Activated CD8-positive, alpha-beta memory T cell treated with anti-CD3 and anti-CD28 coated beads for 1 hour (primary cell): ENCODE data around the gene ABI3.

Experiments
- DNase-seq, 2 donors: peaks; one replicate each; pipeline ENCODE4 v3.0.0-alpha.2; 2020; ENCODE audit warnings: low read depth in 1 of 2; ENCODE audit errors: extremely low read depth in 1 of 2

ABI3 gene

DNA sequence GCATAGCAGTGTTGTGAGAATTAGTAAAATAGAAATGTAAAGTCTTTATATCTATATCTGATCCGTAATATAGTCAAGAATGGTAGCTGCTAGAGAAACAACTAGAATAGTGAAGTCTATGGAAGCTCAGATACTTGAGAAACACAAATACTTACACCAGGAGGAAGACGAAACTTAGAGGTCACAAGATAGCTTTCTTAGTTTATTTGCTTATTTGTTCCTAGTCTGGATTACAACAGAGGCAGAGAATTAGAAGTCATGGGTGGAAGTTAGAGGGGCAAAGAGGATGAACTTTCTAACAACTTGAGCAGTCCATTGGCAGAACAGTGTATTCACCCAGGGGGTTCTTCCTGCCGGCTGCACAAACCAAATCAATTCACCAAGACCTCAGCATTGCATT lies 14.0 kb upstream of the ABI3 start:
- DNase-seq: no peak

DNA sequence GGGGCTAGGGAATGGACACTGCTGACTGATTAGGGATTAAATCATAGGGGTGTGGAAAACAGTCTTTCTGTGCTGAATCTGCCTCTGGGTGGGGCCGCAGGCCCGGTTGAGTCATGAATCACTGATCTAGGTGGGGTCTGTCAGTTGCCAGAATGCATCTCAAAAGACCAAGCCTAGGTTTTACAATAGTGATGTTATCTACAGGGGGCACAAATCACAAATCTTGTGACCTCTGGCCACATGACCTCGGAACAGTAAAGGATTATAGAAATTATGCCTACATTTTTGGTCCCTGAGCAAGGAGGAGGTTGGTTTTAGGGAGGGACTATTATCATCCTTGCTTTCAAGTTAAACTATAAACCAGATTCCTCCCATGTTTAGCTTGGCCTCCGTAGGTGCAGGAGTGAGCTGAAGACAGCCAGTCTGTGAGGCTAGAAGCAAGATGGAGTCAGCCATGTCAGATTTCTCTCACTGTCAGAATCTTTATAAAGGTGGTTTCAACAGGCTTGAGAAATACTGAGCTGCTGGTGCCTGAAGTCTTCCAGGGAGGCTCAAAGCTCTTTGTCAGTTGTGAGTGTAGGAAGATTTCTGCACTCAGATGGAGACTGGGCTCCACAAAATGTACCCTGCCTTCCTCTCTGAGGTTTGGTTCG lies 13.0 kb upstream of the ABI3 start:
- no peak for DNase-seq

- no peak for DNase-seq
Measured at GRCh38 chr17:49198211-49198610, 12.3 kb upstream of the ABI3 start.

- DNase-seq: no peak
Measured at GRCh38 chr17:49200423-49201083, 10.0 kb upstream of the ABI3 start.

DNA sequence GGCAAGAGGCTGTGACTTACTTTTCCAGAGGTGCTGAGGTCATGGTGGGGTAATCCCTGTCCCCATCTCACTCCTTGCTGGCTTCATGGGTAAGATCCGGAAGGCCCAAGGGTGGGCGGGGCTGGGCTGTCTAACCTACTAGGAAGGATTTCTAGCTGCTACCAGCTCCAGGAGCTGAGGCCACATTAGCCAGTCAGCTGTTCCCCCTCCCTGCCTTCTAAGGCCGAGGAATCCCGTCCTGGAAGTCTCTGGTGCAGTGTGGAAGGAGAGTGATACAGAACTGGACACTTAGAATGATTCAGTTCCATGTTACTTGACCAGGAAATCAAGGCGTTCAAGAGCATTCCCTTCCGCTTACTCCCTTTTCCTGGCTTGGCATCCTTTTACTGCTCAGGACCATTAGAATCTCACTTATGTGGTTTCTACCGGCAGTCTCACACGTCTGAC lies 9.0 kb upstream of the ABI3 start:
- no peak for DNase-seq

DNA sequence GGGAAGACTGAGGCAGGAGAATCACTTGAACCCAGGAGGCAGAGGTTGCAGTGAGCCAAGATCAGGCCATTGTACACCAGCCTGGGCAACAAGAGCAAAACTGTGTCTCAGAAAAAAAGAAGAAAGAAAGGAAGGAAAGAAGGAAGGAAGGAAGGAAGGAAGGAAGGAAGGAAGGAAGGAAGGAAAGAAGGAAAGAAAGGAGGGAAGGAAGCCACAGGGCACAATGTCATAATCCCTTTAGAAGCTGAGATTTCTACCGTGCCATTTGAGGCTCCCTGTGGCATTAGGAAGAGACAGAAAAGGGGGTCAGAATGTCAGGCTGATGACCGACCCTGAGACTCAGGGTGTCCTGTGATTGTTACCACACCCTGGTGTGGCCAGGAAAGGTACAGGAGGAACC lies 6.7 kb upstream of the ABI3 start:
- DNase-seq: no peak

- DNase-seq: no peak
Measured at GRCh38 chr17:49204516-49204915, 6.0 kb upstream of the ABI3 start.

DNA sequence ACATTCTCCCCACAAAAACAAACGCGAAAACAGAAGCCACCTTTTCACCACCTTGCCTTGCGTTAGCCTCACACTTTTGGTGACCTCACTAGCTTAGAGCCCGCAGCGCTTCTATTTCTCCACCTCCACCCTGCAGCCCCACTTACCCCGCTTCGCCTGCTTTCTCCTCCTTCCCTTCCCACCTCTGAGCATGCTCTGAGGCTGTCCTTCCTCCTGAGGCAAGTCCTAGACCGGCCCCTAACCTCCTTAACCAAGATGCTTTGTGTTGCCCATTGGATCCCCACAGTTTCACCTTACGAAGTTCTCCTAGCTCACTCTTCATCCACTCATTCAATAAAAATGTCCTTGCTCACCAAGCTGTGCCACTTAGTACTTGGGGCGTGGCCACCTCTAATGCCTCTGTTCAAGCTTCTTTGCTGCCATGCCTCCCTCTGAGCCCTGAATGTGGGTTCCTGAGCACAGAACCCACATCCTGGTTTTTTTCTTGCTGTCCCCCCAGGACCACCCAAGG lies 1.4 kb upstream of the ABI3 start:
- no peak for DNase-seq

GRCh38 chr17:49213399-49213798 lies 2.9 kb downstream of the ABI3 start:
- DNase-seq: no peak

GRCh38 chr17:49213847-49214246 lies 3.3 kb downstream of the ABI3 start:
- DNase-seq: no peak

DNA sequence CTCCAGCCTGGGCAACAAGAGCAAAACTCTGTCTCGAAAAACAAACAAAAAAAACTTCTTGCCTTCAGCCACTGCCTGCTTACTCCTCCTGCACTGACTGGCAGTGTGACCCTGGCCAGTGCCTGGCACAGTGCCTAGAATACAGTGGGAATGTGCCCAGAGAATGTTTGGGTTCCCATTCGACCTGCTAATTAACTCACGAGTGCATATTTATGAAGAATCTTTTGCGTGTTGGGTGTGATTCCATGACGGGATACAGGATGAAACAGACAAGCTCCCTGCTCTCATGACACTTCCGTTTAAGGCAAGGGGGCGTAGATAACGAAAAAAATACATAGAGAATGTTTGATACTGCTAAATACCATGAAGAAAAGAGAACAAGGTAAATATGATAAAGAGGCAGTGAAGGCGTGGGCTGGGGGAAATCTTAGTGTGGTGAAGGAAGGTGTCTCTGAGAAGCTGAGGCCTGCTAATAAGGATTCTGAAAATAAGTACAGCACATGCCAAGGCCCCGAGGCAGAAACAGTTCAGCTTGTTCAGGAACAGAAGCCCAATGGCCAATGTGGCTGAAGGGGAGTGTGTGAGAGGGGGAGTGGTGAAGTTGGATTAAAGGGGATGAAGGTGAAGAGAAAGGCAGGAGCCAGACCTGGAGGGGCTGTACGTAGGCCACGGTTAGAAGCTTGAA lies 4.3 kb downstream of the ABI3 start:
- no peak for DNase-seq

DNA sequence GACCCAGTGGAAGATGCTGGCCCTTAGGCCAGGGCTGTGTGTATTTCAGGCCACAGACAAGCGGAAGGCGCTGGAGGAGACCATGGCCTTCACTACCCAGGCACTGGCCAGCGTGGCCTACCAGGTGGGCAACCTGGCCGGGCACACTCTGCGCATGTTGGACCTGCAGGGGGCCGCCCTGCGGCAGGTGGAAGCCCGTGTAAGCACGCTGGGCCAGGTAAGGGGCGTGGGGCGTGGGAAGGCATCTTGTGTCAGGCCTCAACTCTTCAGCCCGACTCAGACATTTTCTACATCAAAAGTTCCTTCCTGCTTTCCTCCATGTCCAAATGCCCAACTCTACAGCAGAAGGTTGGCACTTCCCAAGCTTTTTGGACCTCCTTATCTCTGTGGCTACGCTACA lies 6.0 kb downstream of the ABI3 start:
- no peak for DNase-seq

- DNase-seq: no peak
Measured at GRCh38 chr17:49216953-49217650, 6.6 kb downstream of the ABI3 start.

DNA sequence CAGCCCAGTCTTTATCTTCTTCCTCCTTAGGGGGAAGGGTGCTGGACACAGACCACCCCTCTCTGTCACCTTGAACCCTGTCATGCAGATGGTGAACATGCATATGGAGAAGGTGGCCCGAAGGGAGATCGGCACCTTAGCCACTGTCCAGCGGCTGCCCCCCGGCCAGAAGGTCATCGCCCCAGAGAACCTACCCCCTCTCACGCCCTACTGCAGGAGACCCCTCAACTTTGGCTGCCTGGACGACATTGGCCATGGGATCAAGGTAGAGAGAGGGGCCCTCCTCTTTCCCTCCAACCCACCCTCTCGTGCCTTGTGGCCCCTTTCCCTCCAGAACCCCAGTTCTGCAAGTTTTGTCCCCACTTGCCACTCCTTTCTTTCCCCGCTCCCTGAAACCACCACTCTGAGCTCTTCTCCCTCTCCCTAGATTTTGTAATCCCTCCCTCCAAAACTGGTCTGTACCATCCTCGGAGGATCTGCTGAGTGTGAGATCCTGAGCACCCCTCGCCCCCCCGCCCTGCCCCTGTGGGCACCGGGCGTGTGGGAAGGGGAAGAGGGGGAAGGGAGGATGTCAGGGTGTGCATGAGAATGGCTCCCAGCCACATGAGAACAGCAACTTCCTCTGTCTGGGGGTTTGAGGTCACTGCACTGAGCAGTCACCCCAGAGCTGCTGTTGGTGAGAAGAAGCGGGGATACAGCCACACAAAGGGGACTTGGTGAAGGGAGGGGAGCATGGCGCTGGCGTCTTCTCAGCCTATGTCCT lies 7.3 kb downstream of the ABI3 start:
- DNase-seq: peak; percentile 39 to 61

- no peak for DNase-seq
Measured at GRCh38 chr17:49218941-49219913, 8.7 kb downstream of the ABI3 start.

GRCh38 chr17:49219987-49220386 lies 9.5 kb downstream of the ABI3 start:
- DNase-seq: no peak

- no peak for DNase-seq
Measured at GRCh38 chr17:49223168-49223516, 12.6 kb downstream of the ABI3 start.

DNA sequence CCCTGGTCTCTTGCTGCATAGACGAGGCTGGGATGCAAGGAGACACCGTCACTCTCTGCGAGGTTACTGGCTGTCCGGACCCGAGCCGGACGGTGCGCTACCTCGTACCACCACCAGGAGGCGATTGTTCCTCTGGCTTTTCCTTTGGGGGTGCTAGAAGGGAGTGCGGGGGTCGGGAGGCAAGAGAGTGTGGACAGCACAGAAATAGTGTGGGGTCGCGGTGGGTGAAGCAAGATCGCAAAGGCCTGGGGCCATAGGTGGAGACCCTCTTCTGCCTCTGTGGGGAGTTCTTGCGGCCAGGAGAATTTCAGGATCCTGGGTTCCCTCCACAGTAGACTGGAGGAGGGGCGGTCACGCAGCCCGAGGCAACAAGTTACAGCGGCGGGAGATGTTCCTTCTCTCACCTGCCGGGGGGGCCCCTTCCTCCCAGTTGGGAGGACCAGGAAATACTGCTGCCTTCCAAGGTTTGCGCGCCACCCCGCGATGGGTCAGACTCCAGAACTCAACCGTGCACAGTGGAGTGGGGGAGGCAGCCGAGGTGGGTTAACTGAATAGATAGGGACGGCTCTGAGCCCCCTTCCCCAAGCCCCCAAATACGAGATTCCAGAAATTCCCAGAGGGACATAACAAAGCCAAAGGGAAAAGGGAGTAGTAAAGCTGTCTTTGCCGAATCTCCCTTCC lies 13.2 kb downstream of the ABI3 start:
- DNase-seq: peak in 1 of 2 donors; percentile 52
